GM12891 (cell line): Measurements from ENCODE around the gene TCF7.

ENCODE experiments used
- DNase-seq: peaks from one replicate; pipeline ENCODE4 v3.0.0; 2011; ENCODE audit warnings: low spot score; ENCODE audit not compliant: insufficient read length
- FAIRE-seq: peaks from 2 replicates; lab custom pipeline; 2011; peaks lifted over from hg19 to GRCh38; lab: Jason Lieb, UNC
- PAX5 ChIP-seq: IDR thresholded peaks from 2 replicates; pipeline ENCODE4 v1.6.1; 2011; ENCODE audit warnings: low read length, moderate library complexity, mild to moderate bottlenecking; ENCODE audit not compliant: insufficient read depth, severe bottlenecking
- POLR2A ChIP-seq: IDR thresholded peaks from 2 replicates; pipeline ENCODE4 v1.6.1; 2011; ENCODE audit warnings: low read depth, low read length, control low read depth
- POLR2AphosphoS5 ChIP-seq: IDR thresholded peaks from 2 replicates; pipeline ENCODE4 v1.6.1; 2011; ENCODE audit warnings: low read depth, low read length, control low read depth
- POU2F2 ChIP-seq: IDR thresholded peaks from 2 replicates; pipeline ENCODE4 v1.6.1; 2011; ENCODE audit warnings: low read depth, mild to moderate bottlenecking, control low read depth, low read length, moderate library complexity
- SPI1 ChIP-seq: IDR thresholded peaks from 2 replicates; pipeline ENCODE4 v1.6.1; 2011; ENCODE audit warnings: low read depth, low read length, control low read depth
- TAF1 ChIP-seq: IDR thresholded peaks from 2 replicates; pipeline ENCODE4 v1.6.1; 2011; ENCODE audit warnings: low read depth, low read length, control low read depth

TCF7 gene

GRCh38 chr5:134086943-134087305 lies 27.6 kb upstream of the TCF7 start:
- DNase-seq (no peak), FAIRE-seq (no peak)
- no peak for TF ChIP-seq POU2F2
- no peak for TF ChIP-seq TAF1
- no peak for TF ChIP-seq POLR2AphosphoS5
- no peak for TF ChIP-seq POLR2A
- TF ChIP-seq PAX5: no peak
- no peak for TF ChIP-seq SPI1

GRCh38 chr5:134088291-134088690 lies 26.2 kb upstream of the TCF7 start:
- no peak for FAIRE-seq
- no peak for DNase-seq
- TF ChIP-seq POLR2A (no peak), PAX5 (no peak), SPI1 (no peak)

GRCh38 chr5:134088994-134089560 lies 25.4 kb upstream of the TCF7 start:
- no peak for TF ChIP-seq PAX5
- no peak for TF ChIP-seq POLR2AphosphoS5
- no peak for TF ChIP-seq SPI1
- no peak for TF ChIP-seq POLR2A
- TF ChIP-seq TAF1: no peak
- no peak for TF ChIP-seq POU2F2
- no peak for DNase-seq
- FAIRE-seq: no peak

GRCh38 chr5:134090522-134090921 lies 24.0 kb upstream of the TCF7 start:
- DNase-seq (no peak), FAIRE-seq (peak; percentile 66)
- no peak for TF ChIP-seq POLR2A
- no peak for TF ChIP-seq PAX5
- no peak for TF ChIP-seq SPI1
- no peak for TF ChIP-seq POU2F2
- no peak for TF ChIP-seq TAF1
- TF ChIP-seq POLR2AphosphoS5: no peak

GRCh38 chr5:134091626-134092121 lies 22.8 kb upstream of the TCF7 start:
- no peak for DNase-seq
- no peak for TF ChIP-seq POLR2AphosphoS5
- TF ChIP-seq SPI1: no peak
- TF ChIP-seq POLR2A: no peak
- TF ChIP-seq TAF1: no peak
- no peak for TF ChIP-seq POU2F2
- no peak for TF ChIP-seq PAX5
- peak; percentile 52 for FAIRE-seq

- DNase-seq (no peak), FAIRE-seq (no peak)
- TF ChIP-seq TAF1 (no peak), POU2F2 (no peak), SPI1 (no peak), POLR2A (no peak), PAX5 (no peak), POLR2AphosphoS5 (no peak)
These were observed 21.6 kb upstream of the TCF7 start for GRCh38 chr5:134092875-134093274.

GRCh38 chr5:134093351-134093750 lies 21.1 kb upstream of the TCF7 start:
- FAIRE-seq (no peak), DNase-seq (no peak)
- no peak for TF ChIP-seq TAF1
- no peak for TF ChIP-seq POLR2AphosphoS5
- no peak for TF ChIP-seq POU2F2
- TF ChIP-seq SPI1: no peak
- TF ChIP-seq PAX5: no peak
- no peak for TF ChIP-seq POLR2A

- TF ChIP-seq POLR2A (no peak), TAF1 (no peak), PAX5 (no peak), SPI1 (no peak), POU2F2 (no peak), POLR2AphosphoS5 (no peak)
- FAIRE-seq (no peak), DNase-seq (no peak)
These were observed 19.2 kb upstream of the TCF7 start for GRCh38 chr5:134095293-134095692.

GRCh38 chr5:134095887-134096589 lies 18.4 kb upstream of the TCF7 start:
- no peak for TF ChIP-seq PAX5
- no peak for TF ChIP-seq POLR2A
- TF ChIP-seq TAF1: no peak
- TF ChIP-seq POLR2AphosphoS5: no peak
- no peak for TF ChIP-seq POU2F2
- no peak for TF ChIP-seq SPI1
- no peak for FAIRE-seq
- no peak for DNase-seq

- FAIRE-seq: no peak
- TF ChIP-seq SPI1 (no peak), TAF1 (no peak)
- no peak for DNase-seq
These were observed 17.2 kb upstream of the TCF7 start for GRCh38 chr5:134097211-134097749.

- no peak for FAIRE-seq
- DNase-seq: no peak
- TF ChIP-seq SPI1: no peak
- no peak for TF ChIP-seq POU2F2
- no peak for TF ChIP-seq TAF1
- TF ChIP-seq PAX5: no peak
- no peak for TF ChIP-seq POLR2A
- TF ChIP-seq POLR2AphosphoS5: no peak
These were observed 15.8 kb upstream of the TCF7 start for GRCh38 chr5:134098690-134099089.
